Measurements from ENCODE around the gene LCP1.
"Not testable (repeated sequence)": the region's sequence is repeated elsewhere in the genome, so short reads cannot be mapped to it uniquely, and the experiment has no call there.

Gene LCP1

GRCh38 chr13:46181840-46182490 is at the start of gene LCP1:
Gene LCP1, minus strand, starts transcription at chr13:46182177. Its CDS starts 22,515 bp downstream, at chr13:46159662.
- DNase-seq, result peak in 2 of 4 experiments; percentile 43 to 45

DNA sequence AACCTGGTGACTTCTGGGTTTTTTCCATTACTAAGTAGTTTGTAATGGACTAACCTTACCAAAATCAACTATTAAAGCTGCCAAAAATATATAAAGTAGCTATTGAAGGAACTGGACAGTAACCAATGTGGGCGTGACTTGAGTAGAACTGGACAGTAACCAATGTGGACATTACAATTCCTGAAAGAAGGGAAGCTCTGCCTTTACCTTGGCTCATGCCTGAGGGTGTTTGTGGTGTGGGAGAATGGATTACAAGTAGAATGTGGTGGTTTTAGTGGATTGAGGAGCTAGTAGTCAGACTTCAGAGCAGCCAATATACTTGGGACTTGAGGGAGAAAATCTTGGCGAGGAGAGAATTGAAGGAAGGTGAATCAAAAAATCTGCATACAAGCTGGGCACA is 47.3 kb upstream of the LCP1 start:
- no peak for DNase-seq

GRCh38 chr13:46220234-46220633 is 38.3 kb upstream of the LCP1 start:
- DNase-seq, result not testable (repeated sequence)

- DNase-seq, result not testable (repeated sequence)
Measured at GRCh38 chr13:46214741-46215140, 32.8 kb upstream of the LCP1 start.

GRCh38 chr13:46213242-46213641 is 31.3 kb upstream of the LCP1 start:
- no peak for DNase-seq

- DNase-seq, result peak; percentile 48 to 79 (median 58)
Measured at GRCh38 chr13:46211483-46212351, 29.7 kb upstream of the LCP1 start, which contains the start of gene LRRC63. Gene LRRC63, plus strand, starts transcription at chr13:46211928. Its CDS starts 1,107 bp downstream, at chr13:46213035.

DNA sequence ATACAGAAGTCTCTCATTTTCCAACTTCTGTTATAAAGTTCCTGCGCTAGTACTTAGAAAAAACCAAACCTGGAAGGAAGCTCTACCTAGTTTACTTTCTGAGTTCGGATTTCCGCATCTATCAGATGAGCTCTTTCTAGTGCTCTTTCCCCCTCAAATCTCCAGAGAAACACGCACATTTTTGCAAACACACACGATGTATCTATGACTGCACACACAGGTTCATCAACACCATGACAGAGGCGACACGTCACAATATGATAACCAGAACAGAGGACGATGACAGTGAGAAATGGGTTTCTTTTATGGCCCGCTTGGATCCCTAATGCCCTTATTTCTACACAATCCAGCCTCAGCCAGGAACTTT is 29.1 kb upstream of the LCP1 start:
- no peak for DNase-seq

- no peak for DNase-seq
Measured at GRCh38 chr13:46210362-46211083, 28.5 kb upstream of the LCP1 start.

DNA sequence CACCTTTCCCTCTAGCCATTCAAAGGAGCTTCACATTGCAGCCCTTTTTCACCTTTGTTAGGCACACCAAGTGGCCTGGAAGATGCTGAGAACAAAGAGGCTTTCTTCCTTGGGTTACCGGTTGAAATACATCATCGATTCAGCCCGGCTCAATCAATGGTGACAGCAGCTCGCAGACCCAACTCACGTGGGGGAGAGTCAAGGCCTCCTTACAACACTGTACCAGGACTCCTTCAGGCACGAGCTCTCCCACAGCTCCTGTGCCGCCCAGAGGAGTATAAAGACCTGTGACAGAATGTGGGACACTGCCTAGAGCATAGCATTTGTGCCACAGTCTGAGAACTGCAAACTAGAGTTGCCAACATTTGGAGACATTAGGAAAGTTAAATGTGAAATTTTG is 25.9 kb upstream of the LCP1 start:
- no peak for DNase-seq

GRCh38 chr13:46206143-46206542 is 24.2 kb upstream of the LCP1 start:
- no peak for DNase-seq

DNA sequence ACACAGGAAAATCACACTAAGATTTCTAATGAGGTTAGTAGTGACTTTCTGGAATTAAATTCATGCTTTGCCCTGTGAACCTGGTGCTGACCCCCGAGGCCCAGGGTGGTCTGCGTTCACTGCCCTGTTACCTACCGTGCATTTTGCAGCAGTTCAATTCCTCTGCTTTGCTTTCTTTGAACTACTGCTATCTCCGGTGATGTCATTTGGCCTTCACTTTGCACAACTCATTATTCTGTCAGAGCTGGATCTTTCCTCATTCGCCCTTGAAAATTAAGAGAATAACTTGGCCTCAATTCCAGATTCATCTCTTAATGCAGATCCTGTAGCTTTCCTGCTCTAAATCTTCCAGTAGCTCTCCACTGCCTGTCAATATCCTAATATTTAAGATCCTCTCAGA is 21.0 kb upstream of the LCP1 start:
- no peak for DNase-seq

- no peak for DNase-seq
Measured at GRCh38 chr13:46202188-46202795, 20.3 kb upstream of the LCP1 start.

DNA sequence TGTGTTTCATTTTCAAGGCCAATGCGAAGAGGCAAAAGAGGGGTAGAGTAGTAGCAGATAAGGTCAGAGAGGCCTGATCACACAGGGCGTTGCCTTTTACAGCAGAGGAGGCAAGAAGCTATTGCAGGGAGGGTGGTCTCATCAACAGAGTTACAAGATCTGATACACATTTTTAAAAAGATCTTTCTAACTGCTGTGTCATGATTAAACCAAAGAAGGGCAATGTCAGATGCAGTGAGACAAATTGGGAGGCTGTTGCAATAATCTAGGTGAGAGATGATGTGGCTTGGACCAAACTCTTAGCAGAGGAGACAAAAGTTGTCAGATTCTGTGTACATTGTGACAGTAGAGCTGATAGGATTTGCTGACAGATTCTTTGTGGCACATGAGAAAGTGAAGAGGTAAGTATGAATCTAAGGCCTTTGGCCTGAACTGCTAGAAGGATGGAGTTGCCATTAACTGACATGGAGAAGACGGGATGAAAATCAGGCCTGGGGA is 16.8 kb upstream of the LCP1 start:
- DNase-seq, result no peak

DNA sequence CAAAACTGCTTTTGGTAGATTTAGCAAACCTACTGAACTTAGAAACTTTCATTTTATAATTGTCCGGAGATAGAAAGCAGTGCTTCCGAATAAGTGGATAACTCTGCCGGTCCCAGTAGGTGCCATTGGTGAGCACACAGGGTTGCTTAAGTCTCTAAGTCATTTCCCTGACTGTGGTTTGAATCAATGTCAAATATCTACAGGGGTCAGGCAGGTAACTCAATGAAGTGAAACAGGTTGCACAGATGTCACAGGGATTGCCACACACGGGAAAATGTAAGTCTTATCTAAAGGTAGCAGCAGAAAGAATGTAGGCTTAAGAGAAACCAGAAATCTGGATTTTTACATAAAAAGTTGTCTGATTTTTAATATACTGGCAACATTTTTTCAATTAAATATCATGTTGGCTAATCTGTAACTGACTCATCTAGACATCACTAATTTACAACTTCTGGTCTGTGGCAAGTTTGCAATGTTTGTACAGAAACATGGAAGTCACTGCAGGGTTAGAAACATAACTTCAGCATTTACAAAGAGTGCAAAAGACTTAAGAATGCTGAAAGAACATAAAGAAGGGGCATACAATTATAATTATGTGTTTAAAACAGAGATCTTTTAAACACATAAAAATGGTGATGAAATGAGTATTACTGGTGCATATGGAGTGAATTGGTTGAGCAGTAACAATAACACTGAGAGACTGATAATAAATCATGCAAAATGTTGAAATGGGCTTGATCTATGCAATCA is 15.5 kb upstream of the LCP1 start:
- no peak for DNase-seq

GRCh38 chr13:46195016-46195415 is 13.0 kb upstream of the LCP1 start:
- DNase-seq, result no peak

DNA sequence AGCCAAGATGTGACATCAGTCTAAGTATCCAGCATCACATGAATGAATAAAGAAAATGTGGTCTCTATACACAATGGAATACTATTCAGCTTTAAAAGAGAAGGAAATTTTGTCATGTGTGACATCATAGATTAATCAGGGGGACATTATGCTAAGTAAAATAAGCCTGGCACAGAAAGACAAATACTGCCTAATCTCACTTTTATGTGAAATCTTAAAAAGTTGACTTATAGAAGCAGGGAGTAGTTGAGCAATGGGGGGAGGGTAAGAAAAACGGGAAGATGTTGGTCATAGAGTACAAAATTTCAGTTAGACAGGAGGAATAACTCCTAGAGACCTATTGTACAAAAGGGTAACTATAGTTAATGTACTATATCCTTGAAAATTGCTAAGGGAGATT is 10.4 kb upstream of the LCP1 start:
- DNase-seq, result no peak

DNA sequence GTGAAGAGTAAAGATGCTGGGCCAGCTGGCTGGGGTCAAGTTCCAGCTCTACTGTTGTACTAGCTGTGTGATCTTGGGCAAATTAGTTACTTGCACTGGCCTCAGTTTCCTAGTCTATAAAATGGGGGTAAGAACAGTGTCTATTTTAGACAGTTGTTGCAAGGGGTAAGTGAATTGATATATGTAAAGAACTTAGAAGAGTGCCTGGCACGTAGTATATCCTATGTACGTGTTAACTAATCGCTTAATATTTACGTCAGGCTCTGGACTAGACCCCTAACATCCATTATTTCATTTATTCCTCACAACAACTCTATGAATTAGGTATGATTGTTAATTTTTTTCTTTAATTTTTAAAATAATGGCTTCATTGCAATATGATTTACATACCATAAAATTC is 3.7 kb upstream of the LCP1 start:
- no peak for DNase-seq

GRCh38 chr13:46184277-46184699 is 2.3 kb upstream of the LCP1 start:
- DNase-seq, result peak; percentile 40 to 63 (median 42)

DNA sequence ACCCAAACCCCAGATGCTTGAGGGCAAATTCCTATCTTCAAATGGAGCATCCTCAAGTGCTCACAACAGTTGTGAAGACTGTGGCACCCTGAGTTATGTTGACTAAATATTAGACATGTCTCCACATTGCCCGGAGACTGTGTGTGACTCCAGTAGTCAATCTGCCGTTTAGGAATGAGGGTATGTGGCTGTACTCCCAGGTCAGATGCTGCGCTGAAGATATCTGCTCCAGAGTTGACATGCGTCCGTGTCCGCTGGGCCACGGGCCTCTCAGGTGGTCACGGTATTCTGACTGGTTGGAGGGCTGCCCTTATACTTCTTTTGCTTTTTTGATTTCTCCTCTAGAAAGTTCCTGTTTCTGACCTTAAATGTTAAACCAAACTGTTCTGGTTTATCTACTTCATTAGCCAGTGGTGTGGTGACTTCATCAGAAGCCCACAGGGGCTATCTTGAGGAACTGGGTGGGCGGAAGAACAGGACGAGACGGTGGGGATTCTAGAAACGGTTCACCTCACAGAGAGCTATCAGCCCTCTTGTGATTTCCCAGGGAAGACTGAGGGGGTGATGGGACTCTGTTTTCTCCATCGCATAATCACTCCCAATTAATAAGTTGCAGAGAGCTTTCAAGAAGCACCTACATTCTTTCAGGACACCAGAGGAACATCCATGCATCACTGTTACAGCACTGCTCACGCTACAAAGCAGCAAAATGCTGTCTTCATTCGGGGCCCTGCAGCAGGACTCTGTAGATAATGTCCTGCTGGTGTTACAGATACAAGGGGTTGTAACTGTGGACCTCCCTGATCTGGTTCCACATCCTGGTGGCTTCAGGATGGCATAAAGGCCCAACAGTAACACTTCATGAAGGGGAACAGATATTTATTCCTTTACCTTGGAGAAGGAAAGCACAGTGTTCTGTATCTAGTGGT is 1.3 kb upstream of the LCP1 start:
- no peak for DNase-seq

DNA sequence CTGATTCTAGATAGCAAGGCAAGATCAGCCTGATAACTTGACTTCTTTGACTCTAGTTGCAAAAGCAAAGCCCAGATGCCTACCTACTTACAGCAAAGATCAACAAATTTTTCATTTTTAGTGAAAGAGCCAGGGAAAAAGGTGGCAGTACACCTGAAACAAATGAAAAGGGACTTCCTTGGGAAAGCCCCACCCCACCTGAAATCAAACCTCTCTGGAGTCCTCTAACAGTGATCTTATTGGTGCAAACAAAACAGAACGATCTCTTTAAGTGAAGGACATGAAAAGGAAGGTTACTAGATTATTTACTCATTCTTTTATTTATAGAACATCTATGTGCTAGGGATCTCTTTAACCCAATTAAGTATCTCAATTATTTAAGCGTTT is 507 bp upstream of the LCP1 start:
- DNase-seq, result no peak

DNA sequence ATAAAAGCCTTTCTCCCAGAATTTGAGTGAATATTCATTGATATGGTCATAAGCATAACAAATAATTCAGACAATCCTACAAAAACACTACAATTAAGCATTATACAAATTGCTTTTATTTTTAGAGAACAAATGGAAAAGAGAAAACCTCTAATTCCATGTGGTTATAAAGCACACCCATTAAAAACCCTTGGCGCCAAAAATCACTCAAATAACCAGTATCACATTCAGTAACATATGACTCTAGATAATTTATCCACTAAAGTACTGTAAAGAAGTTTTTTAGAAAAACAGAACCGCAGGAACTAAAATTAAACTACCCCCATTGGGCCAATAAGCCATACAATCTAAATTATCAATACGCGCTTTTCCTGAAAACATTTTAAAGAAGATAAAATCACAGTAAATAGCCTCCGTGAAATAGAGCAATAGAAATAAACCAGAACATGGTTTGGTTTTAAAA is 569 bp downstream of the LCP1 start:
- no peak for DNase-seq

All from activated naive CD4-positive, alpha-beta T cell (primary cell).